GM12878 (cell line): ENCODE measurements around the gene DERL3.

Experiments
- BHLHE40 ChIP-seq, 2 experiments: fragments of 450-650 bp in 1 of 2; IDR thresholded peaks; 2 replicates each; pipeline ENCODE4 v1.6.1; 2011 to 2017; ENCODE audit warnings: low read depth in 2 of 2, borderline replicate concordance in 1 of 2, improper control_type of control experiment in 1 of 2, low read length in 1 of 2, mild to moderate bottlenecking in 1 of 2
- CHD4 ChIP-seq: fragments of 200-600 bp; sonication (generic); IDR thresholded peaks from 2 replicates; pipeline ENCODE4 v1.6.1; 2016; ENCODE audit warnings: mild to moderate bottlenecking
- CTCF ChIP-seq, 3 experiments: IDR thresholded peaks in 2 of 3; conservative IDR thresholded peaks in 1 of 3; 2 replicates each; pipeline ENCODE4 v1.5.1; 2011; ENCODE audit warnings: low read depth in 3 of 3, low read length in 3 of 3, mild to moderate bottlenecking in 3 of 3, control low read depth in 2 of 3, moderate library complexity in 2 of 3, inconsistent platforms in 1 of 3, mixed read lengths in 1 of 3; ENCODE audit not compliant: control insufficient read depth in 2 of 3, insufficient read depth in 1 of 3; ENCODE audit errors: extremely low read depth in 1 of 3
- EGR1 ChIP-seq, 2 experiments: IDR thresholded peaks; 1 replicate in 1 of 2; 2 replicates in 1 of 2; pipeline ENCODE4 v1.6.1; 2011 to 2012; ENCODE audit warnings: low read depth in 2 of 2, low read length in 2 of 2, borderline replicate concordance in 1 of 2, mild to moderate bottlenecking in 1 of 2, moderate library complexity in 1 of 2
- ESRRA ChIP-seq: IDR thresholded peaks from 2 replicates; pipeline ENCODE4 v1.6.1; 2012; ENCODE audit warnings: mild to moderate bottlenecking, low read length, improper control_type of control experiment
- HCFC1 ChIP-seq: fragments of 150-350 bp; IDR thresholded peaks from 2 replicates; pipeline ENCODE4 v1.6.1; 2014; ENCODE audit warnings: low read length
- NFIC ChIP-seq: IDR thresholded peaks from 2 replicates; pipeline ENCODE4 v1.6.1; 2012; ENCODE audit warnings: low read depth, mild to moderate bottlenecking, inconsistent platforms, low read length, moderate library complexity
- NFYA ChIP-seq: IDR thresholded peaks from 2 replicates; pipeline ENCODE4 v1.6.1; 2011; ENCODE audit warnings: low read depth, mild to moderate bottlenecking, low read length, improper control_type of control experiment, borderline replicate concordance
- NKRF ChIP-seq: fragments of 450-650 bp; conservative IDR thresholded peaks from 2 replicates; pipeline ENCODE4 v1.6.1; 2017; ENCODE audit warnings: mild to moderate bottlenecking, moderate library complexity
- POLR2A ChIP-seq: IDR thresholded peaks from 2 replicates; pipeline ENCODE4 v1.6.1; 2011; ENCODE audit warnings: low read depth, mild to moderate bottlenecking, low read length
- POLR2AphosphoS5 ChIP-seq: IDR thresholded peaks from 2 replicates; pipeline ENCODE4 v1.6.1; 2011; ENCODE audit warnings: mild to moderate bottlenecking, low read length, inconsistent platforms
- SMAD1 ChIP-seq: fragments of 450-650 bp; IDR thresholded peaks from 2 replicates; pipeline ENCODE4 v1.6.1; 2018; ENCODE audit warnings: mild to moderate bottlenecking, low read depth; ENCODE audit not compliant: partially characterized antibody
- TAF1 ChIP-seq: IDR thresholded peaks from 2 replicates; pipeline ENCODE4 v1.6.1; 2011; ENCODE audit warnings: mild to moderate bottlenecking, low read depth, low read length, borderline replicate concordance

DNA sequence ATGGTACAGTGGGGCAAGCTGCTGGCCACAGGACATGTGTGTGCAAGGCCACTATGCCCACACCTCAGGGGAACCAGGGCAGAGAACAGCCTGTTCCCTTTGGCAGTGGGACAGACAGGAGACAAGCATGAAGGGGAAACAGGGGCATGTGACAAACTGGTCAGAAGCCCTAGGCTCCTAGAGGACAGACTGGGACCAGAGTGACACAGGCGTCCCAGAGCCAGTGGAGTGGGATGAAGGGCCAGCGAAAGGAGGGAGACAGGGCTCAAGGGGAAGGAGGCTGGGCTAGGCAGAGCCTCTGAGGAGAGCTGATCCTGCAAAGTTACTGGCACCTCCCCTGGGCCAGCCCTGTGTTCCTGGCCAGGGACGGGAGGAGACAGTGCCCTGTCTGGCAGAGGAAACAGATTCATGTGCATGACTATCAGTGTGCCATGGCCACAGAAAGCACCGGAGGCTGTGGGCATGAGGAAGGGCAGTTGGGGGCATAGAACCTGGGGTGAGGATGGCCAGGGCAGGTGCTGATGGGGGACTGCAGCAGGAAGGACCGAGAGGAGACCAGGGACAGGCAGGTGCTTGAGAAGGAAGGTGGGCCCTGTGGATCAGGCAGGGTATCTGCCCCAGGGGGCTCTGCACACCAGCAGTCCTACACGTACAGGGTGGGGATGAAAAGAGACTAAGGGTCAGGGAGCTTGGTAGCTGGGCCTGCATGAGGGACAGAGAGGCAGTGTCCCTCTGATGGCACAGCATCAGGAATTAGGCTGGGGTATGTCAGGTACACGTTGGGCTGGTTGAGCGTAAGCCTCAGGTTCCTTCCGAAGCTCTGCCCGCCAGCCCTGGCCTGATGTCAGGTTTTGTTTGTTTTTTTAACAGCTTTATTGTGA, 9.8 kb downstream of the DERL3 start:
- TF ChIP-seq NFIC (no peak), BHLHE40 (IDR thresholded peaks at IDR 0.05; ENCODE audit: borderline replicate concordance in 1 of 2, low read depth in 2 of 2, low read length in 1 of 2) (no peak), NFYA (no peak), ESRRA (no peak), NKRF (no peak), CTCF (IDR thresholded peaks at IDR 0.05 in 2 of 3, conservative IDR thresholded peaks at IDR 0.05 in 1 of 3; ENCODE audit: control insufficient read depth in 2 of 3, extremely low read depth in 1 of 3, insufficient read depth in 1 of 3, low read depth in 3 of 3, low read length in 3 of 3) (no peak), CHD4 (no peak), SMAD1 (no peak), POLR2A (peak; percentile 37; the same call in 1 of the 2 replicates), EGR1 (IDR thresholded peaks at IDR 0.05; ENCODE audit: borderline replicate concordance in 1 of 2, low read depth in 2 of 2, low read length in 2 of 2) (no peak), POLR2AphosphoS5 (no peak), HCFC1 (no peak), TAF1 (no peak)
